IPS-20b (cell line): Measurements from ENCODE around the gene DDR1.
"Not testable (repeated sequence)": the region's sequence is repeated elsewhere in the genome, so short reads cannot be mapped to it uniquely, and the experiment has no call there.

Experiments
- H3K27ac ChIP-seq: one replicate; pipeline ENCODE4 v1.5.1; 2013; ENCODE audit warnings: low read length
- H3K27me3 ChIP-seq: 2 replicates; pipeline ENCODE4 v1.6.1; 2013; ENCODE audit warnings: mild to moderate bottlenecking, low read length, inconsistent platforms; ENCODE audit not compliant: insufficient read depth
- H3K36me3 ChIP-seq: 2 replicates; pipeline ENCODE4 v1.6.1; 2013; ENCODE audit warnings: low read depth, mild to moderate bottlenecking, inconsistent platforms, low read length, moderate library complexity; ENCODE audit not compliant: insufficient read depth
- H3K4me1 ChIP-seq: 2 replicates; pipeline ENCODE4 v1.6.1; 2013; ENCODE audit warnings: mild to moderate bottlenecking, control low read depth, inconsistent platforms, low read length, moderate library complexity; ENCODE audit not compliant: insufficient read depth
- H3K4me3 ChIP-seq: 2 replicates; pipeline ENCODE4 v1.5.1; 2013; ENCODE audit warnings: mild to moderate bottlenecking, low read length, inconsistent platforms
- H3K9ac ChIP-seq: 2 replicates; pipeline ENCODE4 v1.6.1; 2013; ENCODE audit warnings: low read depth, mild to moderate bottlenecking, inconsistent platforms, low read length, moderate library complexity
- H3K9me3 ChIP-seq: 2 replicates; pipeline ENCODE4 v1.6.1; 2013; ENCODE audit warnings: mild to moderate bottlenecking, low read depth, low read length, inconsistent platforms; ENCODE audit not compliant: insufficient read depth

The DDR1 gene

GRCh38 chr6:30841644-30842504 lies 42.4 kb upstream of the DDR1 start:
- peaks cover 77% of the 10 kb centered on the region for H3K36me3 ChIP-seq
- no peaks in the 10 kb centered on the region for H3K27me3 ChIP-seq
- H3K9ac ChIP-seq, result no peak overlapping the region
- no peak overlapping the region for H3K4me3 ChIP-seq
- H3K9me3 ChIP-seq, result peaks cover 6% of the 10 kb centered on the region; the same call in 1 of the 2 replicates
- H3K27ac ChIP-seq, result no peak overlapping the region
- peaks cover 29% of the 10 kb centered on the region for H3K4me1 ChIP-seq

- H3K9me3 ChIP-seq, result peaks cover 6% of the 10 kb centered on the region; the same call in 1 of the 2 replicates
- peak overlapping the region; percentile 25 for H3K27ac ChIP-seq
- H3K36me3 ChIP-seq, result peaks cover 70% of the 10 kb centered on the region
- peak overlapping the region; percentile 19; the same call in 1 of the 2 replicates for H3K9ac ChIP-seq
- peaks cover 33% of the 10 kb centered on the region for H3K4me1 ChIP-seq
- no peak overlapping the region for H3K4me3 ChIP-seq
- H3K27me3 ChIP-seq, result no peaks in the 10 kb centered on the region
Measured at GRCh38 chr6:30842754-30843610, 41.3 kb upstream of the DDR1 start.

GRCh38 chr6:30843611-30843998 lies 40.7 kb upstream of the DDR1 start:
- H3K36me3 ChIP-seq, result peaks cover 69% of the 10 kb centered on the region
- peaks cover 38% of the 10 kb centered on the region for H3K4me1 ChIP-seq
- peak overlapping the region; percentile 19; the same call in 1 of the 2 replicates for H3K9ac ChIP-seq

DNA sequence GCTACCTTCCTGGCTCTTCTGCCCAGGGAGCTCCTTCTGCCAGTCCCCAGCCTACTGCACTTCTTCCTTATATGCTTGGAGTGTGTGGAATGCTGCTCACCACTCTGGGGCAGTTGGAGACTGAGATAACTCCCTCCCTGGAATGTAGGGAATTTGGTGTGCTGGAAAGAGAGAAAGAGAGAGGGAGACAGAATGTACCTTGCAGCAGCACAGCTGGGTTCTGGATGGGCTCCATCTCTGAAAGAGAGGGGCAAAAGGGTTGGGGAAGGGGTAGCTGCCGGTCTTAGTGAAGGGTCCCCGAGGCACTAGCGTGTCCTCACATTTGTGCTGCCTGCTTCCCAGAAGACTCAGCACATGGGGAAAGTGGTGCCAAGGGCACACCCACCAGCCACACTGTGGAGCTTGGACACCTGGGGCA lies 40.2 kb upstream of the DDR1 start:
- Histone ChIP-seq H3K27ac (peak overlapping the region; percentile 25), H3K9ac (peak overlapping the region; percentile 19; the same call in 1 of the 2 replicates), H3K36me3 (peaks cover 64% of the 10 kb centered on the region), H3K27me3 (no peaks in the 10 kb centered on the region), H3K9me3 (peaks cover 3% of the 10 kb centered on the region; the same call in 1 of the 2 replicates), H3K4me1 (peaks cover 42% of the 10 kb centered on the region), H3K4me3 (no peak overlapping the region)

More at GRCh38 chr6:30843611-30843998, 40.7 kb upstream of the DDR1 start:
- Histone ChIP-seq H3K9me3 (peaks cover 6% of the 10 kb centered on the region; the same call in 1 of the 2 replicates), H3K27ac (peak overlapping the region; percentile 25), H3K27me3 (no peaks in the 10 kb centered on the region), H3K4me3 (no peak overlapping the region)

DNA sequence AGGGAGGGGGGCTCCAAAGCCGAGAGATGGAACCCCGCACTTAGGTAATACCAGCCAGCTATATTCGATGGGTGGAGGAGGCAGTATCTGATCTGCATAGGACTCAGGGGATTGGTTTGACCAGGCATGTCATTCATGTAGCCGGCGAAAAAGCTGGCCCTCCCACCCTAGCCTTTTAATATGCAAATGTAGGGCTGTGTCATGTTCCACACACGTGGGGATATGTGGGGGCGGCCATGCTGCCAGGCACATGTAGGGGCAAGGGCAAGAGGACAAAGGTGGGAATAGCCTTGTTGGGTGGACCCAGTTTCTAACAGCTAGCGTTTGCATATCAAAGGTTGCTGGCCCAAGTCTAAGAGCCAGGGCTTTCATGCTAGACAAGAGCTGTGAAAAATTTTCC lies 39.1 kb upstream of the DDR1 start:
- Histone ChIP-seq H3K36me3 (peaks cover 54% of the 10 kb centered on the region), H3K9ac (no peak overlapping the region; the same call in 1 of the 2 replicates), H3K4me3 (no peak overlapping the region), H3K27ac (no peak overlapping the region), H3K9me3 (peaks cover 6% of the 10 kb centered on the region), H3K27me3 (no peaks in the 10 kb centered on the region), H3K4me1 (peaks cover 50% of the 10 kb centered on the region)

- Histone ChIP-seq H3K9ac (peak overlapping the region; percentile 92), H3K27me3 (no peaks in the 10 kb centered on the region), H3K36me3 (peaks cover 33% of the 10 kb centered on the region), H3K9me3 (peaks cover 29% of the 10 kb centered on the region), H3K27ac (peak overlapping the region; percentile 100), H3K4me1 (peaks cover 45% of the 10 kb centered on the region), H3K4me3 (peak overlapping the region; percentile 85)
Measured at GRCh38 chr6:30847421-30847970, 36.8 kb upstream of the DDR1 start.

DNA sequence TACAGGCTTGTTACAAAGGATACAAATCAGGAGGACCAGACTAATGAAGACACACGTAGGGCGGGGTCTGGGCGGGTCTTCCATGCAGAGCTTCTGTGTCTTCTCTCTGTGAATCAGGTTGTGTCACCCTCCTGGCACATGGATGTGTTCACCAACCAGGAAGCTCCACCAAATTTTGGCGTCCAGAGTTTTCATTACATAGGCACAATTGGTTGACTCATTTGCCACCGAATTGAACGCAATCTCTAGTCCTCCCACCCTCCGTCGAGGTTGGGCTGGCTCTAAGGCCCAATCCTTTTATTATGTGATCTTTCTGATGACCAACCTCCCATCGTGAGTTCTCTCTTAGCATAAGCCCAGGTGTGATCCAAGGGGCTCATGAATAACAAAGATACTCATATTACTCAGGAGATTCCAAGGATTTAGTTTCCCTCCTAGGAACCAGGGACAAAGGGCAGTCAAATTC lies 36.3 kb upstream of the DDR1 start:
- Histone ChIP-seq H3K27ac (peak overlapping the region; percentile 100), H3K4me1 (peaks cover 45% of the 10 kb centered on the region), H3K4me3 (peak overlapping the region; percentile 85), H3K27me3 (no peaks in the 10 kb centered on the region), H3K9ac (peak overlapping the region; percentile 92), H3K36me3 (peaks cover 33% of the 10 kb centered on the region), H3K9me3 (peaks cover 31% of the 10 kb centered on the region)

DNA sequence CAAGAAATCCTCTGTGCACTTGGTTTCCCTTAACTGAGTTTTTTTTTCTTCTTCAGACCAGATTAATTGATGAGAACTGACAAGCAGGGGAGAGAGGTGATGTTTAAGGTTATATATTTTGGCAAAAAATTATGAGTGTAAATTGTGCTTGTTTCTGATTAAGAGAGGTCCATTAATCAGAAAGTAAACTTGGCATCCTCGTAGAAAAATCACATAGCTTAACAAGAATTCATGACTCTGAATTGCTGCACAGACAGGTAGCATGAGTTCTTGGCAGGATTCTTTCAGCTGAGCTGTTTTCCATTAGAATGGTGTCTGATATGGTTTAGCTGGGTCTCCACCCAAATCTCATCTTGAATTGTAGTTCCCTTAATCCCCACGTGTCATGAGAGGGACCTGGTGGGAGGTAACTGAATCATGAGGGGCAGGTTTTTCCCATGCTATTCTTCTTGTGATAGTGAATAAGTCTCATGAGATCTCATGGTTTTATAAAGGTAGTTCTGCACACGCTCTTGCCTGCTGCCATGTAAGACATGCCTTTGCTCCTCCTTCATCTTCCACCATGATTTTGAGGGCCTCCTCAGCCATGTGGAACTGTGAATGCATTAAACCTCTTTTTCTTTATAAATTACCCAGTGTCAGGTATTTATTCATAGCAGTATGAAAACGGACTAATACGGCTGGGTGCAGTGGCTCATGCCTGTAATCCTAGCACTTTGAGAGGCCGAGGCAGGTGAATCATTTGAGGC lies 34.2 kb upstream of the DDR1 start:
- no peak overlapping the region for H3K4me3 ChIP-seq
- no peaks in the 10 kb centered on the region for H3K27me3 ChIP-seq
- no peak overlapping the region for H3K9ac ChIP-seq
- H3K27ac ChIP-seq, result no peak overlapping the region
- peaks cover 29% of the 10 kb centered on the region; the same call in 1 of the 2 replicates for H3K4me1 ChIP-seq
- H3K36me3 ChIP-seq, result peaks cover 12% of the 10 kb centered on the region; the same call in 1 of the 2 replicates
- H3K9me3 ChIP-seq, result peaks cover 31% of the 10 kb centered on the region

- not testable (repeated sequence) for H3K27ac ChIP-seq, H3K4me3 ChIP-seq, H3K36me3 ChIP-seq, H3K9ac ChIP-seq, H3K27me3 ChIP-seq
- peaks cover 21% of the 10 kb centered on the region; the same call in 1 of the 2 replicates for H3K4me1 ChIP-seq
- peaks cover 31% of the 10 kb centered on the region for H3K9me3 ChIP-seq
Measured at GRCh38 chr6:30852459-30852858, 31.9 kb upstream of the DDR1 start.

- no peak overlapping the region for H3K27ac ChIP-seq
Measured at GRCh38 chr6:30854285-30855040, 29.9 kb upstream of the DDR1 start.

More at GRCh38 chr6:30854285-30855040, 29.9 kb upstream of the DDR1 start:
- H3K9ac ChIP-seq, result no peak overlapping the region
- no peaks in the 10 kb centered on the region for H3K36me3 ChIP-seq
- H3K4me3 ChIP-seq, result no peak overlapping the region
- no peaks in the 10 kb centered on the region for H3K27me3 ChIP-seq
- H3K4me1 ChIP-seq, result peaks cover 5% of the 10 kb centered on the region; the same call in 1 of the 2 replicates
- H3K9me3 ChIP-seq, result peaks cover 39% of the 10 kb centered on the region
